ENCODE data around the gene SAMD4A. TPM values are rescaled to one million over a fixed set of nuclear protein-coding genes. Genes with fewer than 3 reads are reported as not detected.
A peak's percentile ranks its signal among the peaks of the same experiment; 100 is the strongest.

SAMD4A gene
- total RNA-seq, 1 donor from 2014 or later, result 25.9 TPM

- ATAC-seq, result no peak
- no peak for DNase-seq (ENCODE audit: low spot score)
Measured at GRCh38 chr14:54754116-54754622, 187.2 kb downstream of the SAMD4A start.

- no peak for ATAC-seq
- no peak for DNase-seq (ENCODE audit: low spot score)
Measured at GRCh38 chr14:54754623-54755386, 187.9 kb downstream of the SAMD4A start.

- DNase-seq (ENCODE audit: low spot score) (no peak), ATAC-seq (no peak)
Measured at GRCh38 chr14:54756656-54757392, 189.9 kb downstream of the SAMD4A start.

GRCh38 chr14:54758041-54758440 lies 191.1 kb downstream of the SAMD4A start:
- DNase-seq (ENCODE audit: low spot score) (no peak), ATAC-seq (no peak)

GRCh38 chr14:54759982-54760585 lies 193.2 kb downstream of the SAMD4A start:
- ATAC-seq (no peak), DNase-seq (ENCODE audit: low spot score) (no peak)

- no peak for DNase-seq (ENCODE audit: low spot score)
- ATAC-seq, result no peak
Measured at GRCh38 chr14:54760866-54761575, 194.1 kb downstream of the SAMD4A start.

- ATAC-seq (no peak), DNase-seq (ENCODE audit: low spot score) (no peak)
Measured at GRCh38 chr14:54761835-54762234, 194.9 kb downstream of the SAMD4A start.

GRCh38 chr14:54762296-54762695 lies 195.4 kb downstream of the SAMD4A start:
- no peak for DNase-seq (ENCODE audit: low spot score)
- no peak for ATAC-seq

GRCh38 chr14:54763761-54764160 lies 196.8 kb downstream of the SAMD4A start:
- ATAC-seq (no peak), DNase-seq (ENCODE audit: low spot score) (no peak)

- no peak for ATAC-seq
- no peak for DNase-seq (ENCODE audit: low spot score)
Measured at GRCh38 chr14:54766276-54767138, 199.6 kb downstream of the SAMD4A start.

- ATAC-seq (no peak), DNase-seq (ENCODE audit: low spot score) (no peak)
Measured at GRCh38 chr14:54767139-54767431, 200.2 kb downstream of the SAMD4A start.

- DNase-seq (ENCODE audit: low spot score), result no peak
- ATAC-seq, result no peak
Measured at GRCh38 chr14:54767450-54767849, 200.5 kb downstream of the SAMD4A start.

GRCh38 chr14:54768501-54769129 lies 201.7 kb downstream of the SAMD4A start:
- no peak for ATAC-seq

GRCh38 chr14:54769951-54770863 lies 203.3 kb downstream of the SAMD4A start:
- DNase-seq (ENCODE audit: low spot score) (no peak), ATAC-seq (no peak)

More at GRCh38 chr14:54768501-54769129, 201.7 kb downstream of the SAMD4A start:
- DNase-seq (ENCODE audit: low spot score), result no peak

- ATAC-seq, result peak; percentile 62
- peak; percentile 58 for DNase-seq (ENCODE audit: low spot score)
Measured at GRCh38 chr14:54771411-54772027, 204.6 kb downstream of the SAMD4A start.

- DNase-seq (ENCODE audit: low spot score), result no peak
- ATAC-seq, result no peak
Measured at GRCh38 chr14:54772451-54772881, 205.5 kb downstream of the SAMD4A start.

- ATAC-seq (peak; percentile 66), DNase-seq (ENCODE audit: low spot score) (peak; percentile 55)
Measured at GRCh38 chr14:54773171-54774006, 206.5 kb downstream of the SAMD4A start.

Data from left lobe of liver (tissue), 2 donors.